ENCODE data around the gene SOWAHD.

The SOWAHD gene

GRCh38 chrX:119726900-119727555, 31.4 kb upstream of the SOWAHD start:
- no peak for TF ChIP-seq CTCF (IDR thresholded peaks at IDR 0.05)
- H3K36me3 ChIP-seq: no peaks in the 10 kb centered on the region
- no peak overlapping the region for H3K4me3 ChIP-seq (ENCODE audit: low read depth in 1 of 2, low read length in 1 of 2)
- H3K27me3 ChIP-seq: no peaks in the 10 kb centered on the region
- H3K4me1 ChIP-seq (ENCODE audit: control insufficient read depth in 1 of 2, insufficient read depth in 1 of 2, low read depth in 1 of 2, low read length in 1 of 2): peaks cover 11 to 12% of the 10 kb centered on the region in 2 experiments
- H3K9me3 ChIP-seq: no peaks in the 10 kb centered on the region
- no peak overlapping the region for H3K27ac ChIP-seq

- no peak overlapping the region for H3K27ac ChIP-seq
- H3K36me3 ChIP-seq: no peaks in the 10 kb centered on the region
- H3K27me3 ChIP-seq: no peaks in the 10 kb centered on the region
- H3K4me3 ChIP-seq (ENCODE audit: low read depth in 1 of 2, low read length in 1 of 2): no peak overlapping the region
- no peaks in the 10 kb centered on the region for H3K9me3 ChIP-seq
- TF ChIP-seq CTCF (IDR thresholded peaks at IDR 0.05): no peak
- peaks cover 11 to 12% of the 10 kb centered on the region in 2 experiments for H3K4me1 ChIP-seq (ENCODE audit: control insufficient read depth in 1 of 2, insufficient read depth in 1 of 2, low read depth in 1 of 2, low read length in 1 of 2)
Observed at GRCh38 chrX:119728487-119728886, 29.9 kb upstream of the SOWAHD start.

GRCh38 chrX:119729408-119730201, 28.8 kb upstream of the SOWAHD start:
- H3K27me3 ChIP-seq: no peaks in the 10 kb centered on the region
- H3K4me3 ChIP-seq (ENCODE audit: low read depth in 1 of 2, low read length in 1 of 2): peak overlapping the region; percentile 36 to 55
- no peaks in the 10 kb centered on the region for H3K9me3 ChIP-seq
- peaks cover 12% of the 10 kb centered on the region in 2 experiments for H3K4me1 ChIP-seq (ENCODE audit: control insufficient read depth in 1 of 2, insufficient read depth in 1 of 2, low read depth in 1 of 2, low read length in 1 of 2)
- TF ChIP-seq CTCF (IDR thresholded peaks at IDR 0.05): peak; percentile 57
- no peaks in the 10 kb centered on the region for H3K36me3 ChIP-seq
- H3K27ac ChIP-seq: peak overlapping the region; percentile 64

- Histone ChIP-seq H3K36me3 (no peaks in the 10 kb centered on the region), H3K27me3 (no peaks in the 10 kb centered on the region), H3K4me1 (ENCODE audit: control insufficient read depth in 1 of 2, insufficient read depth in 1 of 2, low read depth in 1 of 2, low read length in 1 of 2) (peaks cover under 1 to 11% of the 10 kb centered on the region in 2 experiments), H3K4me3 (ENCODE audit: low read depth in 1 of 2, low read length in 1 of 2) (no peak overlapping the region), H3K27ac (peak overlapping the region; percentile 29), H3K9me3 (no peaks in the 10 kb centered on the region)
- TF ChIP-seq CTCF (IDR thresholded peaks at IDR 0.05): no peak
Observed at GRCh38 chrX:119734897-119735339, 23.5 kb upstream of the SOWAHD start.

- TF ChIP-seq CTCF (IDR thresholded peaks at IDR 0.05): no peak
- Histone ChIP-seq H3K4me3 (ENCODE audit: low read depth in 1 of 2, low read length in 1 of 2) (no peak overlapping the region), H3K27ac (no peak overlapping the region), H3K36me3 (no peaks in the 10 kb centered on the region), H3K27me3 (no peaks in the 10 kb centered on the region), H3K4me1 (ENCODE audit: control insufficient read depth in 1 of 2, insufficient read depth in 1 of 2, low read depth in 1 of 2, low read length in 1 of 2) (peaks cover 0 to 7% of the 10 kb centered on the region in 2 experiments), H3K9me3 (no peaks in the 10 kb centered on the region)
Observed at GRCh38 chrX:119735467-119735866, 22.9 kb upstream of the SOWAHD start.
